HepG2 (cell line): ENCODE results near the gene JPH4. TPM values are rescaled to one million over a fixed set of nuclear protein-coding genes. Genes with fewer than 3 reads are reported as not detected.
A peak's percentile ranks its signal among the peaks of the same experiment; 100 is the strongest.
"Not testable (repeated sequence)": the region's sequence is repeated elsewhere in the genome, so short reads cannot be mapped to it uniquely, and the experiment has no call there.

ENCODE experiments used
- AHR ChIP-seq: IDR thresholded peaks from 2 replicates; pipeline ENCODE4 v1.6.1; 2018; ENCODE audit warnings: missing genetic modification reagents, missing compliant biosample characterization
- BHLHE40 ChIP-seq: IDR thresholded peaks from 2 replicates; pipeline ENCODE4 v1.6.1; 2011; ENCODE audit warnings: low read length, improper control_type of control experiment
- CREM ChIP-seq, 2 experiments: sonication (generic) in 1 of 2; formaldehyde crosslinking in 1 of 2; IDR thresholded peaks; 2 replicates each; pipeline versions ENCODE4 v1.4.0 to v1.6.1; 2016 to 2020; ENCODE audit warnings: antibody characterized with exemption in 1 of 2, mild to moderate bottlenecking in 1 of 2, missing genetic modification reagents in 1 of 2
- DNMT1 ChIP-seq: sonication (generic); formaldehyde crosslinking; IDR thresholded peaks from 2 replicates; pipeline ENCODE4 v1.5.1; 2020; ENCODE audit warnings: mild to moderate bottlenecking, missing genetic modification reagents
- FOXC1 ChIP-seq: sonication (generic); formaldehyde crosslinking; IDR thresholded peaks from 2 replicates; pipeline ENCODE4 v1.8.0; 2022; ENCODE audit warnings: mild to moderate bottlenecking, missing genetic modification reagents, borderline replicate concordance
- HES4 ChIP-seq: sonication (generic); formaldehyde crosslinking; IDR thresholded peaks from 2 replicates; pipeline ENCODE4 v1.9.0; 2021; ENCODE audit warnings: mild to moderate bottlenecking, missing genetic modification reagents, borderline replicate concordance
- JUN ChIP-seq: sonication (generic); formaldehyde crosslinking; IDR thresholded peaks from 2 replicates; pipeline ENCODE4 v1.4.0; 2020; ENCODE audit warnings: mild to moderate bottlenecking, missing genetic modification reagents
- KMT2A ChIP-seq: sonication (generic); formaldehyde crosslinking; IDR thresholded peaks from 2 replicates; pipeline ENCODE4 v1.4.0; 2020; ENCODE audit warnings: missing genetic modification reagents
- LCORL ChIP-seq, 2 experiments: fragments of 450-650 bp in 1 of 2; sonication (generic) in 1 of 2; formaldehyde crosslinking in 1 of 2; IDR thresholded peaks; 2 replicates each; pipeline versions ENCODE4 v1.5.0 to v1.6.1; 2017 to 2020; ENCODE audit warnings: antibody characterized with exemption in 1 of 2, missing genetic modification reagents in 1 of 2
- SRSF1 ChIP-seq: fragments of 200-400 bp; formaldehyde crosslinking; optimal IDR thresholded peaks from 2 replicates; pipeline ENCODE3; 2017; ENCODE audit warnings: mild to moderate bottlenecking, low read depth, low read length, moderate library complexity
- YY1 ChIP-seq: IDR thresholded peaks from 2 replicates; pipeline ENCODE4 v1.6.1; 2011; ENCODE audit warnings: low read length, low read depth, moderate library complexity, mild to moderate bottlenecking; ENCODE audit not compliant: insufficient read depth, insufficient replicate concordance
- ZIK1 ChIP-seq: sonication (generic); formaldehyde crosslinking; IDR thresholded peaks from 2 replicates; pipeline ENCODE4 v1.5.0; 2020; ENCODE audit warnings: mild to moderate bottlenecking, low read depth, missing genetic modification reagents, borderline replicate concordance
- ZNF263 ChIP-seq: sonication (generic); formaldehyde crosslinking; IDR thresholded peaks from 2 replicates; pipeline ENCODE4 v1.4.0; 2020; ENCODE audit warnings: missing genetic modification reagents
- ZNF335 ChIP-seq: sonication (generic); formaldehyde crosslinking; IDR thresholded peaks from 2 replicates; pipeline ENCODE4 v1.4.0; 2020; ENCODE audit warnings: missing genetic modification reagents
- ZNF703 ChIP-seq: sonication (generic); formaldehyde crosslinking; IDR thresholded peaks from 2 replicates; pipeline ENCODE4 v1.5.1; 2020; ENCODE audit warnings: missing genetic modification reagents, mild to moderate bottlenecking, moderate library complexity, borderline replicate concordance
- ZNF782 ChIP-seq: sonication (generic); formaldehyde crosslinking; IDR thresholded peaks from 2 replicates; pipeline ENCODE4 v1.4.0; 2020; ENCODE audit warnings: missing genetic modification reagents, mild to moderate bottlenecking, borderline replicate concordance
- polyA plus RNA-seq, 8 experiments: library from polyadenylated mRNA; depleted of rRNA in 3 of 8; stranded (reverse) in 7 of 8; unstranded in 1 of 8; fragments of >200 nt; fragmentation: Illumina TruSeq in 4 of 8; extraction: Trizol in 4 of 8; gene quantifications; 2 replicates each; pipeline versions ENCODE4 v1.2.1 to v1.2.3, GENCODE V29; 2011 to 2016; ENCODE audit warnings: low read depth in 4 of 8, missing spikeins in 1 of 8, mixed read lengths in 1 of 8; ENCODE audit not compliant: insufficient read depth in 1 of 8
- total RNA-seq, 5 experiments: library from RNA; depleted of rRNA; stranded (reverse); fragments of >200 nt; fragmentation: Illumina TruSeq; extraction: Trizol; gene quantifications; 2 replicates each; pipeline ENCODE4 v1.2.3, GENCODE V29; 2016; ENCODE audit warnings: low read depth in 1 of 5
- TF ChIP-seq, protein P1 (sequence below): sonication (generic); formaldehyde crosslinking; IDR thresholded peaks from 2 replicates; pipeline ENCODE4 v1.4.0; 2020; ENCODE audit warnings: missing genetic modification reagents
- TF ChIP-seq, protein P2 (sequence below): IDR thresholded peaks from 2 replicates; pipeline ENCODE4 v1.6.1; 2016; ENCODE audit warnings: low read depth
- TF ChIP-seq, protein P3 (sequence below): sonication (generic); formaldehyde crosslinking; IDR thresholded peaks from 2 replicates; pipeline ENCODE4 v1.5.1; 2020; ENCODE audit warnings: missing genetic modification reagents, mild to moderate bottlenecking, borderline replicate concordance
- TF ChIP-seq, protein P4 (sequence below): sonication (generic); formaldehyde crosslinking; IDR thresholded peaks from 2 replicates; pipeline ENCODE4 v1.5.0; 2020; ENCODE audit warnings: missing genetic modification reagents, mild to moderate bottlenecking, borderline replicate concordance
- TF ChIP-seq, protein P5 (sequence below): sonication (generic); formaldehyde crosslinking; IDR thresholded peaks from 2 replicates; pipeline ENCODE4 v1.8.0; 2022; ENCODE audit warnings: missing genetic modification reagents, mild to moderate bottlenecking, moderate library complexity, borderline replicate concordance

The JPH4 gene
- total and polyA plus RNA-seq, 2 of the 13 experiments (the other 11 are each of a cell fraction or from before 2014, with no cell fraction given), result 0.08 to 0.22 TPM

DNA sequence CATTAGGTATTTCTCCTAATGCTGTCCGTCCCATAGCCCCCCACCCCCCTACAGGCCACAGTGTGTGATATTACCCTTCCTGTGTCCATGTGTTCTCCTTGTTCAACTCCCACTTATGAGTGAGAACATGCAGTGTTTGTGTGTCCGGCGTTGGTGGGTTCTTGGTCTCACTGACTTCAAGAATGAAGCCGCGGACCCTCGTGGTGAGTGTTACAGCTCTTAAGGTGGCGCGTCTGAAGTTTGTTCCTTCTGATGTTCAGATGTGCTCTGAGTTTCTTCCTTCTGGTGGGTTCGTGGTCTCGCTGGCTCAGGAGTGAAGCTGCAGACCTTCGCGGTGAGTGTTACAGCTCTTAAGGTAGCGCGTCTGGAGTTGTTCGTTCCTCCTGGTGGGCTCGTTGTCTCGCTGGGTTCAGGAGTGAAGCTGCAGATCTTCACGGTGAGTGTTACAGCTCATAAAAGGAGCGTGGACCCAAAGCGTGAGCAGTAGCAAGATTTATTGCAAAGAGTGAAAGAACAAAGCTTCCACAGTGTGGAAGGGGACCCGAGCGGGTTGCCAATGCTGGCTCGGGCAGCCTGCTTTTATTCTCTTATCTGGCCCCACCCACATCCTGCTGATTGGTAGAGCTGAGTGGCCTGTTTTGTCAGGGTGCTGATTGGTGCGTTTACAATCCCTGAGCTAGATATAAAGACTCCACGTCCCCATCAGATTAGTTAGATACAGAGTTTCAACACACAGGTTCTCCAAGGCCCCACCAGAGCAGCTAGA is 5.4 kb upstream of the JPH4 start (continued):
- TF ChIP-seq HES4 (CRISPR knock-in tag), result peak; percentile 89
- TF ChIP-seq, protein P1, sequence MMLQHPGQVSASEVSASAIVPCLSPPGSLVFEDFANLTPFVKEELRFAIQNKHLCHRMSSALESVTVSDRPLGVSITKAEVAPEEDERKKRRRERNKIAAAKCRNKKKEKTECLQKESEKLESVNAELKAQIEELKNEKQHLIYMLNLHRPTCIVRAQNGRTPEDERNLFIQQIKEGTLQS (CRISPR knock-in tag), result peak; percentile 77
- TF ChIP-seq, protein P2, sequence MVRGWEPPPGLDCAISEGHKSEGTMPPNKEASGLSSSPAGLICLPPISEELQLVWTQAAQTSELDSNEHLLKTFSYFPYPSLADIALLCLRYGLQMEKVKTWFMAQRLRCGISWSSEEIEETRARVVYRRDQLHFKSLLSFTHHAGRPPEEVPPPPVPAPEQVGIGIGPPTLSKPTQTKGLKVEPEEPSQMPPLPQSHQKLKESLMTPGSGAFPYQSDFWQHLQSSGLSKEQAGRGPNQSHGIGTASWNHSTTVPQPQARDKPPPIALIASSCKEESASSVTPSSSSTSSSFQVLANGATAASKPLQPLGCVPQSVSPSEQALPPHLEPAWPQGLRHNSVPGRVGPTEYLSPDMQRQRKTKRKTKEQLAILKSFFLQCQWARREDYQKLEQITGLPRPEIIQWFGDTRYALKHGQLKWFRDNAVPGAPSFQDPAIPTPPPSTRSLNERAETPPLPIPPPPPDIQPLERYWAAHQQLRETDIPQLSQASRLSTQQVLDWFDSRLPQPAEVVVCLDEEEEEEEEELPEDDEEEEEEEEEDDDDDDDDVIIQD, result peak; percentile 88
- peak; percentile 96; the same call in 1 of the 2 replicates for TF ChIP-seq DNMT1 (CRISPR knock-in tag)
- TF ChIP-seq LCORL (IDR thresholded peaks at IDR 0.05), result peak; percentile 63; the same call in 1 of the 2 replicates
- TF ChIP-seq LCORL (CRISPR knock-in tag; IDR thresholded peaks at IDR 0.05), result peak; percentile 80
- TF ChIP-seq AHR (CRISPR knock-in tag), result peak; percentile 95; the same call in 1 of the 2 replicates
- TF ChIP-seq, protein P3, sequence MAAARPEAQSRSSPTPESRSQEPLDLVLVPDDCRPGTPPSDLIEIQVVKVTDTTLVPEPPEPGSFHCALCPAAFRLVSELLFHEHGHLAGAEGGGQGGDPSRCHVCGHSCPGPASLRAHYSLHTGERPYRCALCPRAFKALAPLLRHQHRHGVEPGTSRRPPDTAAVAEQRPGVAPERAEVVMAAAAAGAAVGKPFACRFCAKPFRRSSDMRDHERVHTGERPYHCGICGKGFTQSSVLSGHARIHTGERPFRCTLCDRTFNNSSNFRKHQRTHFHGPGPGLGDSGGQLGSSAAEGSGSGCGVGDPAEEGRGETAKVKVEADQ (CRISPR knock-in tag), result peak; percentile 61; the same call in 1 of the 2 replicates
- peak; percentile 84 for TF ChIP-seq KMT2A
- peak; percentile 71; the same call in 1 of the 2 replicates for TF ChIP-seq JUN (CRISPR knock-in tag)
- peak; percentile 71; the same call in 1 of the 2 replicates for TF ChIP-seq CREM (IDR thresholded peaks at IDR 0.05)
- TF ChIP-seq CREM (CRISPR knock-in tag; IDR thresholded peaks at IDR 0.05), result not testable (repeated sequence)
- 0 out of 2 replicates have a peak, but pooled peaks have one; percentile 55 for TF ChIP-seq ZNF335 (CRISPR knock-in tag)
- peak; percentile 99 for TF ChIP-seq FOXC1 (CRISPR knock-in tag)
- TF ChIP-seq, protein P4, sequence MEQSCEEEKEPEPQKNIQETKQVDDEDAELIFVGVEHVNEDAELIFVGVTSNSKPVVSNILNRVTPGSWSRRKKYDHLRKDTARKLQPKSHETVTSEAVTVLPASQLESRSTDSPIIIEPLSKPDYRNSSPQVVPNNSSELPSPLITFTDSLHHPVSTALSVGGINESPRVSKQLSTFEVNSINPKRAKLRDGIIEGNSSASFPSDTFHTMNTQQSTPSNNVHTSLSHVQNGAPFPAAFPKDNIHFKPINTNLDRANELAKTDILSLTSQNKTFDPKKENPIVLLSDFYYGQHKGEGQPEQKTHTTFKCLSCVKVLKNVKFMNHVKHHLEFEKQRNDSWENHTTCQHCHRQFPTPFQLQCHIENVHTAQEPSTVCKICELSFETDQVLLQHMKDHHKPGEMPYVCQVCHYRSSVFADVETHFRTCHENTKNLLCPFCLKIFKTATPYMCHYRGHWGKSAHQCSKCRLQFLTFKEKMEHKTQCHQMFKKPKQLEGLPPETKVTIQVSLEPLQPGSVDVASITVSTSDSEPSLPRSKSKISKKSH (CRISPR knock-in tag), result peak; percentile 96; the same call in 1 of the 2 replicates
- peak; percentile 20 for TF ChIP-seq SRSF1
- TF ChIP-seq ZNF703 (CRISPR knock-in tag), result 0 out of 2 replicates have a peak, but pooled peaks have one; percentile 66
- TF ChIP-seq, protein P5, sequence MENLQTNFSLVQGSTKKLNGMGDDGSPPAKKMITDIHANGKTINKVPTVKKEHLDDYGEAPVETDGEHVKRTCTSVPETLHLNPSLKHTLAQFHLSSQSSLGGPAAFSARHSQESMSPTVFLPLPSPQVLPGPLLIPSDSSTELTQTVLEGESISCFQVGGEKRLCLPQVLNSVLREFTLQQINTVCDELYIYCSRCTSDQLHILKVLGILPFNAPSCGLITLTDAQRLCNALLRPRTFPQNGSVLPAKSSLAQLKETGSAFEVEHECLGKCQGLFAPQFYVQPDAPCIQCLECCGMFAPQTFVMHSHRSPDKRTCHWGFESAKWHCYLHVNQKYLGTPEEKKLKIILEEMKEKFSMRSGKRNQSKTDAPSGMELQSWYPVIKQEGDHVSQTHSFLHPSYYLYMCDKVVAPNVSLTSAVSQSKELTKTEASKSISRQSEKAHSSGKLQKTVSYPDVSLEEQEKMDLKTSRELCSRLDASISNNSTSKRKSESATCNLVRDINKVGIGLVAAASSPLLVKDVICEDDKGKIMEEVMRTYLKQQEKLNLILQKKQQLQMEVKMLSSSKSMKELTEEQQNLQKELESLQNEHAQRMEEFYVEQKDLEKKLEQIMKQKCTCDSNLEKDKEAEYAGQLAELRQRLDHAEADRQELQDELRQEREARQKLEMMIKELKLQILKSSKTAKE (CRISPR knock-in tag), result 0 out of 2 replicates have a peak, but pooled peaks have one; percentile 21
- TF ChIP-seq YY1, result peak; percentile 45
- peak; percentile 97; the same call in 1 of the 2 replicates for TF ChIP-seq ZNF782 (CRISPR knock-in tag)
- peak; percentile 4; the same call in 1 of the 2 replicates for TF ChIP-seq BHLHE40
- TF ChIP-seq ZNF263 (CRISPR knock-in tag), result peak; percentile 69; the same call in 1 of the 2 replicates
- TF ChIP-seq ZIK1, result peak; percentile 93
